SKM-1 treated with dmso at 0.1 percent for 144 hours (cell line): ENCODE results near the gene CORO2B.
"Not testable (repeated sequence)": the region's sequence is repeated elsewhere in the genome, so short reads cannot be mapped to it uniquely, and the experiment has no call there.

Experiments used
- DNase-seq: peaks from one replicate; lab custom pipeline; 2025; ENCODE audit not compliant: unreplicated experiment; lab: John Stamatoyannopoulos, UW

CORO2B gene

DNA sequence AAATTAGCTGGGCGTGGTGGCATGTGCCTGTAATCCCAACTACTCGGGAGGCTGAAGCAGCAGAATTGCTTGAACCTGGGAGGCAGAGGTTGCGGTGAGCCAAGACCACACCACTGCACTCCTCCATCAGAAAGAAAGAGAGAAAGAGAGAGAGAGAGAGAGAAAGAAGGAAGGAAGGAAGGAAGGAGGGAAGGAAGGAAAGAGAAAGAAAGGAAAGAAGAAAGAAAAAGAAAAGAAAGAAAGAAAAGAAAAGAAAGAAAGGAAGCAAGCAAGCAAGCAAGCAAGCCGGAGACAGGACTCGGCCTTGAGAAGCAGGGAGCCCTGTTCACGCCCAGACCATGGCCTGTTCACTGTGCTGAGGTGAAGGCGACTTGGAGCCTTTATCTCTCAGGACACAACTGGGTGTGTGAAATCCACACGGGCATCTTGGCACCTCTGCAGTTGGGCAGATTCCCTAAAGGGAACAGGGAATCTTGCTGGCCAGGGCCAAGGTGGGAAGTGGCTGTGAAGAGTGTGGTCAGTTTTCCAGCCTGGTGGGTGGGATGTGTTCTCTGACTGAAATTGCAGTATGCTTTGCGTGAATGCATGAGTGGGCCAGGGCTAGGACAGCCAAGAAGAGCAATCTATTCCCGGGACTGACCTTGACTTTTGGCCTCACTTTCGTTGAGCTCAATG, 90.3 kb downstream of the CORO2B start:
- DNase-seq: no peak

DNA sequence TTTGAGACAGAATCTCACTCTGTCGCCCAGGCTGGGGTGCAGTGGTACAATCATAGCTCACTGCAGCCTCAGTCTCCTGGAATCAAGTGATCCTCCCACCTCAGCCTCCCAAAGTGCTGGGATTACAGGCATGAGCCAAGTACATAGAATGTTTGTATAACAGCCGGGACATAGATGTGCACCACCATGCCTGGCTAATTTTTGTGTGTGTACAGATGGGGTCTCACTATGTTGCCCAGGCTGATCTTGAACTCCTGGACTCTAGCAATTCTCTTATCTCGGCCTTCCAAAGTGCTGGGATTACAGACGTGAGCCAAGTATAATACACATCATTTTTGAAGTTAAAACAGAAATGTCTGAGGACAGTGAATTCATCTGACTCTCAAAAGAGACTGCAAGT, 93.5 kb downstream of the CORO2B start:
- no peak for DNase-seq

GRCh38 chr15:68672781-68673205, 94.0 kb downstream of the CORO2B start:
- DNase-seq: no peak

DNA sequence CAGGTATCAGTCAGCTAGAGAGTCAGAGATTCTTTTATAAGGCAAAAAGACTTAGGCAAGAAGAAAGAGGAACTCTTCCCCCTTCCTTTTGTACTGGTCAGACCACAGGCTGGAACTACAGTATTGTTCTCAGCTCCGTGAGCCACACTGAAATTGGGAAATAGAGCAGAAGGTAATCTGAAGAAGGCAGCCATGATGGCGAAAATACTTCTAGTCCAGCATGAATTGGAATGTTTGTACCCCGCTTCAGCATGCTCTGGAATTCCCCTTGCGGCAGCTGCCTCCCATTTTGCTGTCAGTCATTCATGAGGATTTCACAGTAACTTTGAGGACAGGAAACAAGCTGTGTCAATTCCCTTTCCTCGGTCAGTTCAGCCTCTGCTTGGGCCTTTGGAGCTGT, 96.2 kb downstream of the CORO2B start:
- peak; percentile 91 for DNase-seq

DNA sequence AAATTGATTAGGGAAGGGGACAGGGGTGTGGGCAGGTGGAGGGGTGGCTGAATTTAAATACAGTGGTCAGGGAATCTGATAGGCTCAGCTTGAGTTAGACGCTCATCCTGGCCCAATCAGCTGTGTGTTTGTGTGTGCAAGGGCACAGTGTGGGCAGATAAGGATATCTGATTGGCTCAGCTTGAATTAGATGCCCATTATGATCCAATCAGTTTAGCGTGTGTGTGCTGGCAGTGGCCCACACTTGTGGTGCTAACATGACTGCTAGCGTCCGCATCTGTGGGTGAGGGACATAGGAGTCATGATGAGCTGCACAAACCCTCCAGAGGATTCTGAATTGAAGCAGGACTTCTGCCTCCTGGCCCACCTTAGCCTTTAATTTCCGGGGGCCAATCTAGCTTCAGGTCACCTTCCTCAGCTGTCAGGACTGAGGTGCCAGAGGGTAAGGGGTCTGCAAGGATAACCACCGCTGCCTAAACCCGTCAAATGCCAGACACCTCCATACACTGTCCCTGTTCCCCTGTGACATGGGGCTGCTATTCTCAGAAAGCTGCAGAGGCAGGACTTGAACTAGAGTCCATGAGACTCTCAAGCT, 97.3 kb downstream of the CORO2B start:
- no peak for DNase-seq

- no peak for DNase-seq
Observed at GRCh38 chr15:68676926-68677325, 98.1 kb downstream of the CORO2B start.

DNA sequence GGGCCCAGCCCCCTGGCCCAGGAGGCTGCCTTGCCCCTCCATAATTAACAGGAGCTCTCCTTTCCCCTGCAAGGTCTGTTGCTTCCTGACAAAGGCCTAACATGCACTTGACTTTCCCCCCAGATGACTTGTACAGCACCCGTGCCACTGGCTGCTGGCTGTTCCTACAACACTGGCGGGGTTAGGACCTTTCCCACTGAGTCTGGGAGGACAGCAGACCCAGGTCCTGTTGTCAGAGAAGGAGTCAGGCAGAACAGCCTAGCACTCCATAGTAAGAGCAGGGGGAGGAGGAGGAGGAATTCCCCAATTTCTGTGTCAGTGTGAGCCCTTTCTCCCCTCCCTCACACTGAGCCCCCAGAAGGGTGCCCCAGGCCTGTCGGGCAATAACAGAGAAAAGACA, 99.2 kb downstream of the CORO2B start:
- DNase-seq: no peak

- DNase-seq: no peak
Observed at GRCh38 chr15:68678746-68679145, 100.0 kb downstream of the CORO2B start.

GRCh38 chr15:68679161-68679560, 100.4 kb downstream of the CORO2B start:
- DNase-seq: no peak

DNA sequence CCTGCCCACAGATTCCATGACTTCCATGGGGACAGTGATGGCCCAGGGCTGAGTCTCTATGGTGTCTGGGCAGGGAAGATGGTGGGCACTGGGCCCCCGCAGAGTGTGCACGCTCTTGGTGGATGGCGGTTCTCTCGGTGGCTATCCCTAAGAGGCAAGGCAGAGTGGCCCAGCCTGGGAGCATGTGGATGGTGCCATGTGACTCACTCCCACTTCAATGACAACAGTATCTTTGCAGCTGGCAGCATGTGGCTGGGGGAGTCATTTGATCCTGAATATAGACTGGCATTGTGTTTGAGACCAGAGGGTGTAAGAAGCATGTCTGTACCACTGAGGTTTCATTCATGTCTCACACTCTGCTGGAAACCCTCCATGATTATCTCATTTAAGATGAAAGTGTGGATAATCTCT, 101.2 kb downstream of the CORO2B start:
- no peak for DNase-seq

DNA sequence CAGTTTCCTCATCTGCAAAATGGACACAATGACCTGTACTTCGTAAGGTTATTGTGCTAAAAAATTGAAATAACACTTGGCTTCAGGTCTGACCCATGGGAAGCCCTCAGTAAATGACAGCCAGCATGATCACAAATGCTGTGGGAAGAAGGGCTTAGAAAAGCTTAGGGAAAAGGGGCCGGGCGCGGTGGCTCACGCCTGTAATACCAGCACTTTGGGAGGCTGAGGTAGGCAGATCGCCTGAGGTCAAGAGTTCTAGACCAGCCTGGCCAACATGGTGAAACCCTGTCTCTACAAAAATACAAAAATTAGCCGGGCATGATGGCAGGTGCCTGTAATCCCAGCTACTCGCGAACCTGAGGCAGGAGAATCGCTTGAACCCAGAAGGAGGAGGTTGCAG, 102.0 kb downstream of the CORO2B start:
- not testable (repeated sequence) for DNase-seq

GRCh38 chr15:68681836-68682235, 103.0 kb downstream of the CORO2B start:
- no peak for DNase-seq

- DNase-seq: no peak
Observed at GRCh38 chr15:68682330-68682729, 103.5 kb downstream of the CORO2B start.

DNA sequence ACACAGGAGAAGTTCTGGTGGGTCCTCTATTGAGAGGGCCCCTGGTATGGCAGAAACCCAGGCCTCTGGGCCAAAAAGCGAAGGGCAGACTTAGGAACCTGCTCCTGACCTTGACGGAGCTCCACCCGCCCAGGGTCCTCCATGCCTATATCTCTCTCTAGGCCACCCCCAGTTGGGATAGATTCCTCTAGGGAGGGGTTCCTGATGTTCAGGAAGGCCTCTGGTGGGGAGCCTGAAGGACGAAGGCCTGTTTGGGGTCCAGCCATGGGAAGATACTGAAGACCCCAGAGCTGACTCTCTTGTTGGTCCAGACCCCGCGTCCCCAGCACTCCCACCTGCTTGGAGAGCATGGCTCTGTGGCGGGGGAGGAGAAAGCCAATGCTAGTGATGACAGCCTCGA, 104.2 kb downstream of the CORO2B start:
- no peak for DNase-seq

DNA sequence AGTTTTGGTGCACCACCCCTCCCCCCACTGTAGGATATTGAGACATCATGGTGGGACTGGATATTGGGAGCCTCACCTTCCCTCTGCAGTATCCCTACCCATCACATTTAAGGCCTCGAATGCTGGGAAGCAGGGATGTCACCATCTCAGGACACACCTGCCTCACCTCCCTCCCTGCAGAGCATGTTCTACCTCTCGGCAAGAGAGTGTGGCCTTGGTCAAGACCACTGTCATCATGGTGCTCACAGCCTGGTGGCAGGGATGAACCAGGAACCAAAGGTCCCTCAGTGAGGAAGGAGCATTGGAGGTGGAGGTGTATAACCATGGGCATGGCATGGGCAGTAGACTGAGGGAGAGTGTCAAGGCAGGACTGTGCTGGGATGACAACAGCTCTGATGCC, 104.8 kb downstream of the CORO2B start:
- DNase-seq: no peak

DNA sequence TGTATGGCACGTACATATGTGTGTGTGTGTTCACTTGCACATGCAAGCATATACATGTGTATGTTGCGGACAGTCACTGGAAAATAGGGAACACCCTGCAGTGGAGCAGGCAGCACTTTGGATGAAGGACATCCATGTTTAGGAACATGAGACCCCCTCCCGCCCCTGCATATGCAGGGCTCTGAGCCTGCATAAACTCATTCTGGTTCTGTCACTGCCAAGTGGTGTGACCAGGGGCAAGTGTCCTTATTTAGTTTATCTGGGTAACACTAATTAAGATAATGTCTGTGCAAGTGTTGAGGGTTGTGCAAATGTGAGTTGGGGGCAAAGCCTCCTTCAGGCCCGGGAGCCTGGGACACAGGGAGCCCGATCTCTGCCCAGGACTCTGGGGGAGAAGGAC, 105.7 kb downstream of the CORO2B start:
- DNase-seq: no peak

- DNase-seq: no peak
Observed at GRCh38 chr15:68687136-68687735, 108.4 kb downstream of the CORO2B start.

- DNase-seq: no peak
Observed at GRCh38 chr15:68691705-68692104, 112.9 kb downstream of the CORO2B start.

DNA sequence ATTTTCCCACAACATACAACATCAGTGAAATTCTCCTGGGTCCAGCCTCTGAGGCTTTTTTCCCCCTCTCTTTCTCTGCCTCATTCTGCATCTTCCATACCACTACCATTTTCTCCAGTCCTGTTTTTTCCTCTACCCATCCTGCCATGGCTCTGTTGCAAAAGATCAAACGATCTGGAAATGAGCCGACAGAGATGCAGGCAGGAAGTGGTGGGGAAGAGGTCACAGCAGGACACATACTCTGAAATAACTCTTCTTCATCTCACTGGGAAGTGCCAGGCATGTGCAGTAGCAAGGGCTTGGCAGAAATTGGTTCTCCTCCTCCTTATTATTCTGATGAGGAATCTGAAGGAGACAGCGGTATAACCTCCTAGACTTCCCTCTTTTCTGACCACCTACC, 114.3 kb downstream of the CORO2B start:
- DNase-seq: peak; percentile 76

DNA sequence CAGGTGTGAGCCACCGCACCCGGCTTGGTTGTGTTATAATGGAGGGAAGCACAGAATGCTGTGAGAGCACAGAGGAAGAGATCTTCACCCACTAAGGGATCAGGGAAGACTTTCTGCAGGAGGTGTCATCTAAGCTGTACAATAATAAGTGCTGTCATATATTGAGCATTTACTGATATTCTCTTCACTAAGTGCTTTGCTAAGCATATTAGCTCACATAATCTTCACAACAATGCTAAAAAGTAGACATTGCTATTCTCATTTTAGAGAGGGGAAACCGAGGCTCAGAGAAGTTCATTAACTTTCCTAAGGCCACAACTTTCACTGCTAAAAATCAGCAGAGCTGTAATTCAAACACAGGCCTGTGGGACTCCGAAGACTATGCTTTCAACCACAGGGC, 115.3 kb downstream of the CORO2B start:
- DNase-seq: no peak

GRCh38 chr15:68695061-68695595, 116.3 kb downstream of the CORO2B start:
- DNase-seq: no peak
